ENCODE results near the gene TMCO1.
"Not testable (repeated sequence)": the region's sequence is repeated elsewhere in the genome, so short reads cannot be mapped to it uniquely, and the experiment has no call there.

Gene TMCO1

DNA sequence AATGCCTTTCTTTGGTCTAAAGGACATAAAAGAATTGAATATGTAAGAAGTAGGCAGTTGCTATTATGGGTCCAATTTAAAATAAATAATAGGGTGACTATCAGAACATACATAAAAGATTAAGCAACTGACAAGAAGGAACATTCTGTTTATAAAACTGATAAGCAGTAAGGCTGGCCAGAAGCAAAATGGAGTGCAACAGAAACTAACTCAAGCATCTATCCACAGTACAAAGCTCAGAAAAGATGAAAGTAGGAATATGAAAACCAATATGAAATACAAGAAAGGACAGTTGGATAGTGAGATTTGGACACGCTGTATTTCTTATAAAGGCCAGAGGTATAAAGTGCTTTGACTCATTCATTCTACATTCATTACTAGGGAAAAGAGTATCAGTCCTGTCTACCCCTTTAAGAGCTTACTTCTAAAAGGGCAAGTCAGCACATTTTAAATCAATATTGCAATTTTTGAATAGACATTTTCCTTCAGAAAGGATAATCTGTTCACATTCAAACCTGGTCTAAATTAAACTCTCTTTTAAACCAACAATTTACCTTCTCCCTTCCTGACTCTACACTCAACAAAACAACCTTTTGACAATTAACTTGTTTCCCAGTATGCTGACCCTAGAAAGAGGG lies 84.7 kb downstream of the TMCO1 start:
- no peak for DNase-seq

DNA sequence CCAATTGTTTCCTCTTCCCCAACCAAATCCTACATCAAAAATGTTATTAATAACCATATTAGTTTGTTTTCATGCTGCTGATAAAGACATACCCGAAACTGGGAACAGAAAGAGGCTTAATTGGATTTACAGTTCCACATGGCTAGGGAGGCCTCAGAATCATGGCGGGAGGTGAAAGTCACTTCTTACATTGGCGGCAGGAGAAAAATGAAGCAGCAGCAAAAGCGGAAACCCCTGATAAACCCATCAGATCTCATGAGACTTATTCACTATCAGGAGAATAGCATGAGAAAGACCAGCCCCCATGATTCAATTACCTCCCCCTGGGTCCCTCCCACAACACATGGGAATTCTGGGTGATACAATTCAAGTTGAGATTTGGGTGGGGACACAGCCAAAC lies 87.9 kb downstream of the TMCO1 start:
- not testable (repeated sequence) for DNase-seq

DNA sequence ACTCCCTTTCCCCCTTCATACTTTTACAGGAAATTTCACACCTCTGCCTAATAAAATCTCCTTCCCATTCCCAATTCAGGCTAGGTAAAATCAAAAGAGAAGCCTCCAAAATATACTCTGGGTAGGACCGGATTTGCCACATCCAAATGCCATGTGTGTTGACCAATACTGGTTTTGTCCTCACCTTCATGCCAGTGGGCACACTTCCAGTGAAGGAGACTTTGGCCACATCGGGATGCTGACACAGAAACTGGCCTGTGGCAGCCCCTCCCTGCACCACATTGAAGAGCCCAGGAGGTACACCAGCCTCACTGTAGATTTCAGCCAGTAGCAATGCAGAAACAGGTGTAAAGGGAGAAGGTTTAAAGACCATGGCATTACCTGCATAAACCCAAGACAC lies 88.4 kb downstream of the TMCO1 start:
- no peak for DNase-seq

DNA sequence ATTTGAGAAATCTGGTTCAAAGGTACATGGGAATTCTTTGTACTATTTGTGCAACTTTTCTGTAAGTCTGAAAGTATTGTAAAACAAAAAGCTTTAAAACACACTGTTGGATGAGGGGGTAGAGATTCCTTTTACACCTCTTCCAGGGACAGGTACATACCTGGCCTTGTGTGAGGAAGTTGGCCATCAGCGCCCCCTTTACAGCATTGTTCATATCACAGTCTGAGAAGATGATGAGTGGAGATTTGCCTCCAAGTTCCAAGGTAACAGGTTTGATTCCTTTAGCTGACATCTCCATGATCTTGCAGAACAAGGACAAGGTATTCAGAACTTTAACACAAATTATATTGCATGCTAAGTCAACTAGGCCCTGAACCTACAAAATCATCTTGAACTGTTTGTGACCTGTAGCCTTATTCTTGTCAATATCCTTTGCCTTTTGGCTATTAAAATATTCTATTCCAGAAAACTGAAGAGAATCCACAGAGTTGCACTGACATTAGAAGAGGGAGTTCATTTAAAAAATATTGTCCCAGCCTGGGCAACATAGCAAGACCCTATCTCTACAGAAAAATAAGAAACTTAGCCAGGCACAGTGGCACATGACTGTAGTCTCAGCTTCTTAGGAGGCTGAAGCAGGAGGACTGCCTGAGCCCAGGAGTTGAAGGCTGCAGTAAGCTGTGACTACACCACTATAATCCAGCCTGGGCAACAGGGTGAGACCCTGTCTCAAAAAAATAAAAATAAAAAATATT lies 89.2 kb downstream of the TMCO1 start:
- no peak for DNase-seq

DNA sequence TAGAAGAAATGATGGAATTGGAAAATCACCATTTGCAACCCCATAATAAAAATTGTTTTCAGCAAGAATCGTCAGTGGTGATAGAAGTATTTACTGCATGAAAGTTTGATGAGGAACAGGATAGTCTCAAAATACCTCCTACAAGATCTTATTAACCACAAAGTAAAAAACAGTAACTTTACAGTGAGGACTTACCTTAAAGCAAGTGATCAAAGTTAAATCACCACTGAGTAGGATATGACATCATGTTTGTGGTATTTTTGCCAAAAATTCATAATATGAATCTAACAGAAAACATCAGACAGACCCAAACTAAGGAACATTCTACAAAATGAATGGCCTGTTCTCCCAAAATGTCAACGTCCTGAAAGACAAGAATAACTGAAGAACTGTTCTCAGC lies 90.2 kb downstream of the TMCO1 start:
- DNase-seq: no peak

Measured in inflammatory macrophage treated with lipopolysaccharide for 1 hour (primary cell).